CD14-positive monocyte (primary cell): ENCODE results near the gene ID4. TPM values are rescaled to one million over a fixed set of nuclear protein-coding genes. Genes with fewer than 3 reads are reported as not detected.

ENCODE experiments used
- DNase-seq, 3 donors: peaks; one replicate each; pipeline ENCODE4 v3.0.0-alpha.2; 2011 to 2022
- H2AFZ ChIP-seq: 2 replicates; pipeline ENCODE4 v1.6.0; 2012; ENCODE audit warnings: mild to moderate bottlenecking, low read depth, low read length, inconsistent platforms; ENCODE audit not compliant: insufficient read depth, poor library complexity, severe bottlenecking
- H3K27ac ChIP-seq, 2 donors: 1 replicate in 1 of 2; 2 replicates in 1 of 2; pipeline ENCODE4 v1.5.1; 2012 to 2013; ENCODE audit warnings: low read length in 2 of 2, control low read depth in 1 of 2, inconsistent platforms in 1 of 2, low read depth in 1 of 2, mild to moderate bottlenecking in 1 of 2
- H3K27me3 ChIP-seq, 2 donors: one replicate each; pipeline versions ENCODE4 v1.6.0 to v1.6.1; 2011 to 2013; ENCODE audit warnings: low read length in 2 of 2; ENCODE audit not compliant: control insufficient read depth in 2 of 2, insufficient read depth in 2 of 2
- H3K36me3 ChIP-seq, 2 donors: replicated peaks in 1 of 2; 1 replicate in 1 of 2; 2 replicates in 1 of 2; pipeline versions ENCODE4 v1.5.1 to v1.6.1; 2012 to 2013; ENCODE audit warnings: low read length in 2 of 2, control low read depth in 1 of 2, inconsistent platforms in 1 of 2, mild to moderate bottlenecking in 1 of 2; ENCODE audit not compliant: insufficient read depth in 2 of 2, control insufficient read depth in 1 of 2
- H3K4me1 ChIP-seq, 2 donors: 1 replicate in 1 of 2; 2 replicates in 1 of 2; pipeline versions ENCODE4 v1.5.1 to v1.6.1; 2012 to 2013; ENCODE audit warnings: low read length in 2 of 2, control low read depth in 1 of 2, inconsistent platforms in 1 of 2, mild to moderate bottlenecking in 1 of 2, moderate library complexity in 1 of 2; ENCODE audit not compliant: insufficient read depth in 2 of 2, control insufficient read depth in 1 of 2
- H3K4me2 ChIP-seq: replicated peaks from 2 replicates; pipeline ENCODE3; 2012; ENCODE audit warnings: low read length, moderate library complexity, mild to moderate bottlenecking; ENCODE audit not compliant: poor library complexity, severe bottlenecking; ENCODE audit errors: extremely low read depth
- H3K4me3 ChIP-seq, 3 experiments: fragments of 200-600 bp in 1 of 3; sonication (generic) in 1 of 3; replicated peaks in 1 of 3; 1 replicate in 2 of 3; 2 replicates in 1 of 3; pipeline ENCODE4 v1.5.1; 2011 to 2013; ENCODE audit warnings: low read length in 3 of 3, mild to moderate bottlenecking in 3 of 3, control low read depth in 2 of 3, low read depth in 2 of 3, inconsistent platforms in 1 of 3, moderate library complexity in 1 of 3
- H3K79me2 ChIP-seq: 2 replicates; pipeline ENCODE4 v1.6.0; 2012; ENCODE audit warnings: mild to moderate bottlenecking, control low read depth, inconsistent platforms, low read length, moderate library complexity; ENCODE audit not compliant: insufficient read depth
- H3K9ac ChIP-seq: 2 replicates; pipeline ENCODE4 v1.6.0; 2017; ENCODE audit warnings: low read length, mild to moderate bottlenecking; ENCODE audit not compliant: insufficient read depth, poor library complexity, severe bottlenecking
- H3K9me3 ChIP-seq, 2 donors: replicated peaks in 1 of 2; 1 replicate in 1 of 2; 2 replicates in 1 of 2; pipeline versions ENCODE4 v1.5.1 to v1.6.1; 2012 to 2013; ENCODE audit warnings: low read length in 2 of 2, control low read depth in 1 of 2; ENCODE audit not compliant: control insufficient read depth in 1 of 2, insufficient read depth in 1 of 2
- H4K20me1 ChIP-seq: 2 replicates; pipeline ENCODE4 v1.6.0; 2012; ENCODE audit warnings: mild to moderate bottlenecking, low read length, control low read depth, moderate library complexity; ENCODE audit not compliant: insufficient read depth
- H3K27ac Mint-ChIP-seq, 7 donors: one replicate each; pipeline ENCODE4 v1.8.0; 2020; ENCODE audit warnings: mild to moderate bottlenecking in 7 of 7, mixed read lengths in 7 of 7, moderate library complexity in 6 of 7, inconsistent platforms in 2 of 7
- H3K27me3 Mint-ChIP-seq, 3 donors: one replicate each; pipeline ENCODE4 v1.8.0; 2021 to 2022; ENCODE audit warnings: low read depth in 3 of 3, mild to moderate bottlenecking in 3 of 3, mixed read lengths in 3 of 3, moderate library complexity in 3 of 3, inconsistent platforms in 1 of 3
- H3K36me3 Mint-ChIP-seq, 2 donors: one replicate each; pipeline ENCODE4 v1.8.0; 2020; ENCODE audit warnings: mixed read lengths in 2 of 2, inconsistent platforms in 1 of 2, mild to moderate bottlenecking in 1 of 2
- H3K4me1 Mint-ChIP-seq: one replicate; pipeline ENCODE4 v1.8.0; 2020; ENCODE audit warnings: mild to moderate bottlenecking, mixed read lengths
- H3K4me3 Mint-ChIP-seq, 2 donors: one replicate each; pipeline ENCODE4 v1.8.0; 2020; ENCODE audit warnings: mild to moderate bottlenecking in 2 of 2, mixed read lengths in 2 of 2, moderate library complexity in 1 of 2
- H3K9me3 Mint-ChIP-seq, 7 donors: one replicate each; pipeline ENCODE4 v1.8.0; 2020 to 2022; ENCODE audit warnings: mixed read lengths in 7 of 7, mild to moderate bottlenecking in 6 of 7, moderate library complexity in 6 of 7, inconsistent platforms in 2 of 7
- CTCF ChIP-seq: fragments of 200-600 bp; IDR thresholded peaks from one replicate; pipeline ENCODE4 v1.8.0; 2022; ENCODE audit warnings: antibody characterized with exemption, mild to moderate bottlenecking
- WGBS: methylation state at CpG from one replicate; pipeline ENCODE4 v1.1.5; 2013; ENCODE audit warnings: missing lambda C conversion rate; ENCODE audit not compliant: insufficient coverage; 5-methylcytosine and 5-hydroxymethylcytosine counted together
- intact Hi-C, 2 donors: fragments of 100-400 bp; cut with micrococcal nuclease; formaldehyde crosslinking; loops; one replicate each; pipeline versions ENCODE4 v1.15.0 to v1.15.1; 2023
- polyA plus RNA-seq, 3 donors: library from polyadenylated mRNA; depleted of rRNA in 1 of 3; unstranded in 2 of 3; stranded (reverse) in 1 of 3; fragments of 300-500 nt in 2 of 3; fragments of >200 nt in 1 of 3; fragmentation: Illumina TruSeq in 2 of 3; gene quantifications; 1 replicate in 2 of 3; 2 replicates in 1 of 3; pipeline ENCODE4 v1.2.3, GENCODE V29; 2012 to 2021

Gene ID4
- polyA plus RNA-seq, 3 donors, result not detected

GRCh38 chr6:19879663-19880062, 42.5 kb downstream of the ID4 start:
- Histone ChIP-seq H3K4me3 (no peak overlapping the region), H3K9ac (no peak overlapping the region), H2AFZ (no peak overlapping the region), H3K79me2 (no peaks in the 10 kb centered on the region), H3K27me3 (no peaks in the 10 kb centered on the region), H4K20me1 (no peaks in the 10 kb centered on the region), H3K9me3 (no peaks in the 10 kb centered on the region), H3K27ac (no peak overlapping the region), H3K4me2 (no peak overlapping the region), H3K36me3 (no peaks in the 10 kb centered on the region), H3K4me1 (no peaks in the 10 kb centered on the region)
- Mint-ChIP-seq H3K9me3 (peaks cover 0 to 3% (median 0%) of the 10 kb centered on the region in 7 donors), H3K27me3 (peaks cover 0 to 1% (median 0%) of the 10 kb centered on the region in 3 donors), H3K27ac (no peak overlapping the region), H3K36me3 (no peaks in the 10 kb centered on the region), H3K4me3 (no peak overlapping the region), H3K4me1 (no peaks in the 10 kb centered on the region)
- TF ChIP-seq CTCF, result no peak
- no CpG with 5 or more reads among the region's 1 CpG for whole genome bisulfite sequencing
- no peak for DNase-seq
- intact Hi-C loops, result no loop called here

- H3K4me1 Mint-ChIP-seq, result no peaks in the 10 kb centered on the region
- no peak overlapping the region for H3K27ac Mint-ChIP-seq
- Histone ChIP-seq H3K4me2 (no peak overlapping the region), H2AFZ (no peak overlapping the region), H3K27me3 (no peaks in the 10 kb centered on the region), H3K9ac (no peak overlapping the region), H3K4me3 (no peak overlapping the region), H3K27ac (no peak overlapping the region), H3K4me1 (no peaks in the 10 kb centered on the region), H3K9me3 (no peaks in the 10 kb centered on the region), H3K36me3 (no peaks in the 10 kb centered on the region), H3K79me2 (no peaks in the 10 kb centered on the region), H4K20me1 (no peaks in the 10 kb centered on the region)
- H3K36me3 Mint-ChIP-seq, result no peaks in the 10 kb centered on the region
- no peak for TF ChIP-seq CTCF
- WGBS, result 100% methylated on average over 2 of the region's 2 CpGs
- H3K9me3 Mint-ChIP-seq, result peaks cover 0 to 3% (median 0%) of the 10 kb centered on the region in 7 donors
- H3K27me3 Mint-ChIP-seq, result peaks cover 0 to 1% (median 0%) of the 10 kb centered on the region in 3 donors
- intact Hi-C loops, result no loop called here
- DNase-seq, result no peak
- H3K4me3 Mint-ChIP-seq, result no peak overlapping the region
Measured at GRCh38 chr6:19880066-19880465, 42.9 kb downstream of the ID4 start.
